HCT116 (cell line): Measurements from ENCODE around the gene APOM. TPM values are rescaled to one million over a fixed set of nuclear protein-coding genes. Genes with fewer than 3 reads are reported as not detected.
A peak's percentile ranks its signal among the peaks of the same experiment; 100 is the strongest.

Experiments
- ATAC-seq: fragments of 200-7000 bp; cut with Tn5 transposase; 2 replicates; pipeline ENCODE4 v1.9.1; 2020; ENCODE audit warnings: mild to moderate bottlenecking, moderate library complexity
- Bru-seq: library from RNA; stranded (reverse); fragments of 400-500 nt; gene quantifications from one replicate; lab custom pipeline; 2021; lab: Mats Ljungman, UMichigan
- BruChase-seq, 2 experiments: library from RNA; stranded (reverse); fragments of 400-500 nt; gene quantifications; one replicate each; lab custom pipeline; 2021; lab: Mats Ljungman, UMichigan
- BruUV-seq: library from RNA; stranded (reverse); fragments of 400-500 nt; replicated peaks from 2 replicates; lab custom pipeline; 2021; lab: Mats Ljungman, UMichigan
- CTCF ChIA-PET: fragments of 300-600 bp; sonication (Branson Sonifier 250); formaldehyde crosslinking; loops from one replicate; lab custom pipeline; 2021; ENCODE audit warnings: antibody characterized with exemption; lab: Charles Lee
- POLR2A ChIA-PET: fragments of 300-600, 350-600 bp; sonication (Branson Sonifier 250); formaldehyde crosslinking; loops from one replicate; lab custom pipeline; 2021; ENCODE audit warnings: antibody characterized with exemption; lab: Charles Lee
- RAD21 ChIA-PET, 2 experiments: fragments of 300-600 bp; sonication (Branson Sonifier 250); formaldehyde crosslinking; loops; one replicate each; lab custom pipeline; 2023; ENCODE audit warnings: low total read pairs in 2 of 2; ENCODE audit not compliant: uncharacterized antibody in 2 of 2, unreplicated experiment in 2 of 2, low non-redundant PET in 1 of 2; lab: Charles Lee
- DNase-seq: peaks from one replicate; pipeline ENCODE4 v3.0.0-alpha.2; 2010; ENCODE audit warnings: low read depth, low spot score
- H2AFZ ChIP-seq: fragments of 200-600 bp; shearing (Covaris generic), sonication (generic); 2 replicates; pipeline ENCODE4 v1.6.1; 2017; ENCODE audit warnings: low read depth, mixed run types, mixed read lengths, antibody characterized with exemption, low read length; ENCODE audit not compliant: poor library complexity, severe bottlenecking
- H3K27ac ChIP-seq: 2 replicates; pipeline ENCODE4 v1.5.1; 2012; ENCODE audit warnings: low read depth, low read length
- H3K27me3 ChIP-seq: fragments of 200-600 bp; sonication (generic); 2 replicates; pipeline ENCODE4 v1.6.1; 2016; ENCODE audit warnings: mixed run types, low read length, mixed read lengths; ENCODE audit not compliant: insufficient read depth
- H3K36me3 ChIP-seq, 2 experiments: fragments of 200-500 bp in 1 of 2; fragments of 200-600 bp in 1 of 2; sonication (Bioruptor generic) in 1 of 2; sonication (generic) in 1 of 2; 2 replicates each; pipeline versions ENCODE4 v1.5.1 to v1.6.1; 2014 to 2016; ENCODE audit warnings: low read length in 2 of 2, inconsistent platforms in 1 of 2, mixed read lengths in 1 of 2, mixed run types in 1 of 2; ENCODE audit not compliant: insufficient read depth in 2 of 2, control insufficient read depth in 1 of 2
- H3K4me1 ChIP-seq, 2 experiments: fragments of 200-600 bp in 1 of 2; sonication (generic) in 1 of 2; 2 replicates each; pipeline versions ENCODE4 v1.5.1 to v1.6.1; 2012 to 2017; ENCODE audit warnings: low read length in 2 of 2, inconsistent platforms in 1 of 2, mild to moderate bottlenecking in 1 of 2, mixed read lengths in 1 of 2, mixed run types in 1 of 2, moderate library complexity in 1 of 2; ENCODE audit not compliant: insufficient read depth in 2 of 2, control insufficient read depth in 1 of 2
- H3K4me2 ChIP-seq: fragments of 200-600 bp; sonication (generic); 2 replicates; pipeline ENCODE4 v1.6.1; 2017; ENCODE audit warnings: mixed run types, low read length, mixed read lengths
- H3K4me3 ChIP-seq, 2 experiments: fragments of 200-600 bp in 1 of 2; sonication (generic) in 1 of 2; replicated peaks in 1 of 2; 2 replicates each; pipeline ENCODE4 v1.5.1; 2011 to 2016; ENCODE audit warnings: low read length in 2 of 2, control low read depth in 1 of 2, low read depth in 1 of 2, mild to moderate bottlenecking in 1 of 2, mixed read lengths in 1 of 2, mixed run types in 1 of 2
- H3K79me2 ChIP-seq: fragments of 200-600 bp; sonication (generic); 2 replicates; pipeline ENCODE4 v1.6.1; 2017; ENCODE audit warnings: mild to moderate bottlenecking, mixed run types, low read length, moderate library complexity, mixed read lengths; ENCODE audit not compliant: insufficient read depth
- H3K9ac ChIP-seq: fragments of 200-600 bp; sonication (generic); 2 replicates; pipeline ENCODE4 v1.6.1; 2016; ENCODE audit warnings: low read length, mixed read lengths
- H3K9me2 ChIP-seq: fragments of 200-600 bp; sonication (generic), shearing (Covaris generic); 2 replicates; pipeline ENCODE4 v1.6.1; 2017; ENCODE audit warnings: mixed run types, mild to moderate bottlenecking, moderate library complexity; ENCODE audit not compliant: insufficient read depth
- H3K9me3 ChIP-seq, 2 experiments: fragments of 200-500 bp in 1 of 2; fragments of 200-600 bp in 1 of 2; sonication (Bioruptor generic) in 1 of 2; sonication (generic) in 1 of 2; 2 replicates each; pipeline ENCODE4 v1.6.1; 2014 to 2017; ENCODE audit warnings: low read length in 2 of 2, mixed read lengths in 2 of 2, inconsistent platforms in 1 of 2, low read depth in 1 of 2, mild to moderate bottlenecking in 1 of 2, mixed run types in 1 of 2, moderate library complexity in 1 of 2; ENCODE audit not compliant: control insufficient read depth in 1 of 2, insufficient read depth in 1 of 2
- H4K20me1 ChIP-seq: fragments of 200-600 bp; sonication (generic), shearing (Covaris generic); 2 replicates; pipeline ENCODE4 v1.6.1; 2017; ENCODE audit warnings: mixed run types, mild to moderate bottlenecking, moderate library complexity; ENCODE audit not compliant: insufficient read depth
- CBX3 ChIP-seq: IDR thresholded peaks from 2 replicates; pipeline ENCODE4 v1.6.1; 2012; ENCODE audit warnings: low read depth
- CEBPB ChIP-seq: IDR thresholded peaks from 2 replicates; pipeline ENCODE4 v1.6.1; 2012; ENCODE audit warnings: low read depth
- EGR1 ChIP-seq: IDR thresholded peaks from 2 replicates; pipeline ENCODE4 v1.6.1; 2012; ENCODE audit warnings: low read depth
- ELF1 ChIP-seq: IDR thresholded peaks from 2 replicates; pipeline ENCODE4 v1.6.1; 2012; ENCODE audit warnings: low read depth, borderline replicate concordance
- EZH2 ChIP-seq: fragments of 200-600 bp; sonication (generic); IDR thresholded peaks from 2 replicates; pipeline ENCODE4 v1.6.1; 2017; ENCODE audit warnings: antibody characterized with exemption, mixed run types
- EZH2phosphoT487 ChIP-seq: fragments of 200-600 bp; IDR thresholded peaks from 2 replicates; pipeline ENCODE4 v1.6.1; 2018; ENCODE audit warnings: antibody characterized with exemption, borderline replicate concordance
- JUND ChIP-seq: IDR thresholded peaks from 2 replicates; pipeline ENCODE4 v1.6.1; 2012
- POLR2AphosphoS5 ChIP-seq: IDR thresholded peaks from 2 replicates; pipeline ENCODE4 v1.6.1; 2011; ENCODE audit warnings: mild to moderate bottlenecking, low read depth, low read length, moderate library complexity
- RAD21 ChIP-seq: IDR thresholded peaks from 2 replicates; pipeline ENCODE4 v1.6.1; 2012; ENCODE audit warnings: low read depth, mild to moderate bottlenecking
- TCF7L2 ChIP-seq: IDR thresholded peaks from 2 replicates; pipeline ENCODE4 v1.7.0; 2011; ENCODE audit warnings: borderline replicate concordance, inconsistent platforms; ENCODE audit not compliant: insufficient read depth, insufficient read length; ENCODE audit errors: extremely low read depth
- YY1 ChIP-seq: IDR thresholded peaks from 2 replicates; pipeline ENCODE4 v1.6.1; 2011; ENCODE audit warnings: low read length, low read depth, moderate library complexity, mild to moderate bottlenecking; ENCODE audit not compliant: insufficient replicate concordance; ENCODE audit errors: extremely low read depth
- ZNF274 ChIP-seq: fragments of 200-500 bp; sonication (Bioruptor generic); IDR thresholded peaks from 2 replicates; pipeline ENCODE4 v1.6.1; 2014; ENCODE audit warnings: mild to moderate bottlenecking, low read depth, low read length, inconsistent platforms
- intact Hi-C: fragments of 100-400 bp; cut with micrococcal nuclease; formaldehyde crosslinking; loops from 2 replicates; pipeline ENCODE4 v1.10.0; 2022
- long read RNA-seq: library from polyadenylated mRNA; unstranded; transcript quantifications from one replicate; pipeline ENCODE4 v2.0.0, GENCODE V29; 2021; ENCODE audit not compliant: unreplicated experiment
- polyA plus RNA-seq: library from polyadenylated mRNA; unstranded; fragments of >200 nt; gene quantifications from 2 replicates; pipeline ENCODE4 v1.2.1, GENCODE V29; 2012; ENCODE audit warnings: missing spikeins
- total RNA-seq: library from RNA; stranded (reverse); gene quantifications from one replicate; pipeline ENCODE4 v1.2.1, GENCODE V29; 2021; ENCODE audit not compliant: unreplicated experiment
- TF ChIP-seq, protein P1 (sequence below): IDR thresholded peaks from 2 replicates; pipeline ENCODE4 v1.6.1; 2012
- TF ChIP-seq, protein P2 (sequence below): IDR thresholded peaks from 2 replicates; pipeline ENCODE4 v1.6.1; 2012
- TF ChIP-seq, protein P3 (sequence below): IDR thresholded peaks from 2 replicates; pipeline ENCODE4 v1.6.1; 2011; ENCODE audit warnings: mild to moderate bottlenecking, low read length, moderate library complexity; ENCODE audit not compliant: insufficient replicate concordance; ENCODE audit errors: extremely low read depth
- TF ChIP-seq, protein P4 (sequence below): IDR thresholded peaks from 2 replicates; pipeline ENCODE4 v1.6.1; 2012; ENCODE audit warnings: low read depth

The APOM gene
- total RNA-seq (2.2 TPM), Bru-seq, nascent RNA (percentile 56 among the genes with signal in this experiment), BruChase-seq, experiment 1, labeled RNA remaining after a 6-hour chase (percentile 51 among the genes with signal in this experiment), BruChase-seq, experiment 2, labeled RNA remaining after a 2-hour chase (percentile 45 among the genes with signal in this experiment)
- polyA plus RNA-seq, result 2.3 and 2.5 TPM in 2 replicates
- long read RNA-seq, partial matches to known transcripts, result 0 of 2 reads
- long read RNA-seq, other reads (novel, unspliced or antisense), result 1 of 2 reads

DNA sequence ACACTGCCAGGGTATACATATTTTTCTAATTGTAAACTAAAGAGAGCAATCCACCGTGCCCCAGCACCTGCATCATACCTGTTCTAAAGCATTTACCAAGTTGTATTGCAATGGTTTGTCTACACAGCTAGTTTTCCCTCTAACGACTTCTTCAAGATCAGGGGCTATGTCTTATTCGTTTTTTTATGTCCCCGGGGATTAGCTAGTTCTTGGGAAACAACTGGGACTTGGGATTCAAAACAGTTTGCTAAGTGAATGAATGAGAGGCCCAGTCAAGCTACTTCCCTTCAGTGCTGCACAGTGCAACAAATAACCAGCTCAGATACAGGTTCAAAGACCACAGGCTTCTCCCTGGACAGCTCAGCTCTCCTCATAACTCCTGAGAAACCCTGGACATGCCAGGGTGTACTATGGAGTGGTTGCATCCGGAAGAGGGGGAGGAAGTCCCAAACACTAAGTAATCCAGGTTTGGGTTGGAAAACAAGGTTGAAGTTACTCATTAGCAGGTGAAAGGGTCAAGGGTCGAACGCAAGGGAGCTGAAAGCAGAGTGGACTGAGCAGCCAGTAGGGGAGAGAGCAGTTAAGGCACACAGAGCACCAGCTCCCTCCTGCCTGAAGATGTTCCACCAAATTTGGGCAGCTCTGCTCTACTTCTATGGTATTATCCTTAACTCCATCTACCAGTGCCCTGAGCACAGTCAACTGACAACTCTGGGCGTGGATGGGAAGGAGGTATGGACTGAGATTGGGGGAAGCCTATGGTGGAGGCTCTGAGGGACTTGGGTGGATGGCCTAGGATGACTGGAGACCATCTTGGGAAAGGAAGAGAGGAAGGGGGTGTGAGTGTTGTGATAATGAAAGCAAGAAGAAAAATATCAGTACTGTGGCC lies at the start of gene APOM:
Gene APOM (plus strand): TSS at position 546 of the 889 bp plus-strand sequence. CDS start 73 bp downstream, at position 619.
- ChIA-PET POLR2A (interaction anchor here (3.1 kb wide), 1 partner anchor 10 kb away, joined by 16 read pairs; the partner anchor contains the start of genes CSNK2B and GPANK1), CTCF (no interaction called here), RAD21 (no interaction called here)
- Histone ChIP-seq H3K4me1 (peaks cover 12 to 35% of the 10 kb centered on the region in 2 experiments), H3K9ac (no peak within 1 kb of the TSS), H3K9me3 (no peaks in the 10 kb centered on the region), H3K4me2 (no peak within 1 kb of the TSS), H2AFZ (no peak within 1 kb of the TSS), H3K36me3 (no peaks in the 10 kb centered on the region), H3K4me3 (no peak within 1 kb of the TSS), H3K79me2 (peaks cover 46% of the 10 kb centered on the region), H4K20me1 (no peaks in the 10 kb centered on the region), H3K9me2 (no peaks in the 10 kb centered on the region), H3K27ac (no peak within 1 kb of the TSS), H3K27me3 (no peaks in the 10 kb centered on the region)
- no peak for ATAC-seq
- no peak for DNase-seq
- no TSS peak for BruUV-seq
- TF ChIP-seq EGR1 (no peak), ZNF274 (no peak), CBX3 (no peak), ELF1 (no peak), EZH2phosphoT487 (no peak), POLR2AphosphoS5 (no peak), CEBPB (no peak), EZH2 (no peak), RAD21 (no peak), YY1 (no peak), TCF7L2 (no peak), JUND (no peak)
- TF ChIP-seq, protein P1, sequence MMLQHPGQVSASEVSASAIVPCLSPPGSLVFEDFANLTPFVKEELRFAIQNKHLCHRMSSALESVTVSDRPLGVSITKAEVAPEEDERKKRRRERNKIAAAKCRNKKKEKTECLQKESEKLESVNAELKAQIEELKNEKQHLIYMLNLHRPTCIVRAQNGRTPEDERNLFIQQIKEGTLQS, result no peak
- TF ChIP-seq, protein P2, sequence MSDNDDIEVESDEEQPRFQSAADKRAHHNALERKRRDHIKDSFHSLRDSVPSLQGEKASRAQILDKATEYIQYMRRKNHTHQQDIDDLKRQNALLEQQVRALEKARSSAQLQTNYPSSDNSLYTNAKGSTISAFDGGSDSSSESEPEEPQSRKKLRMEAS, result no peak
- TF ChIP-seq, protein P3, sequence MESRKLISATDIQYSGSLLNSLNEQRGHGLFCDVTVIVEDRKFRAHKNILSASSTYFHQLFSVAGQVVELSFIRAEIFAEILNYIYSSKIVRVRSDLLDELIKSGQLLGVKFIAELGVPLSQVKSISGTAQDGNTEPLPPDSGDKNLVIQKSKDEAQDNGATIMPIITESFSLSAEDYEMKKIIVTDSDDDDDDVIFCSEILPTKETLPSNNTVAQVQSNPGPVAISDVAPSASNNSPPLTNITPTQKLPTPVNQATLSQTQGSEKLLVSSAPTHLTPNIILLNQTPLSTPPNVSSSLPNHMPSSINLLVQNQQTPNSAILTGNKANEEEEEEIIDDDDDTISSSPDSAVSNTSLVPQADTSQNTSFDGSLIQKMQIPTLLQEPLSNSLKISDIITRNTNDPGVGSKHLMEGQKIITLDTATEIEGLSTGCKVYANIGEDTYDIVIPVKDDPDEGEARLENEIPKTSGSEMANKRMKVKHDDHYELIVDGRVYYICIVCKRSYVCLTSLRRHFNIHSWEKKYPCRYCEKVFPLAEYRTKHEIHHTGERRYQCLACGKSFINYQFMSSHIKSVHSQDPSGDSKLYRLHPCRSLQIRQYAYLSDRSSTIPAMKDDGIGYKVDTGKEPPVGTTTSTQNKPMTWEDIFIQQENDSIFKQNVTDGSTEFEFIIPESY, result no peak
- TF ChIP-seq, protein P4, sequence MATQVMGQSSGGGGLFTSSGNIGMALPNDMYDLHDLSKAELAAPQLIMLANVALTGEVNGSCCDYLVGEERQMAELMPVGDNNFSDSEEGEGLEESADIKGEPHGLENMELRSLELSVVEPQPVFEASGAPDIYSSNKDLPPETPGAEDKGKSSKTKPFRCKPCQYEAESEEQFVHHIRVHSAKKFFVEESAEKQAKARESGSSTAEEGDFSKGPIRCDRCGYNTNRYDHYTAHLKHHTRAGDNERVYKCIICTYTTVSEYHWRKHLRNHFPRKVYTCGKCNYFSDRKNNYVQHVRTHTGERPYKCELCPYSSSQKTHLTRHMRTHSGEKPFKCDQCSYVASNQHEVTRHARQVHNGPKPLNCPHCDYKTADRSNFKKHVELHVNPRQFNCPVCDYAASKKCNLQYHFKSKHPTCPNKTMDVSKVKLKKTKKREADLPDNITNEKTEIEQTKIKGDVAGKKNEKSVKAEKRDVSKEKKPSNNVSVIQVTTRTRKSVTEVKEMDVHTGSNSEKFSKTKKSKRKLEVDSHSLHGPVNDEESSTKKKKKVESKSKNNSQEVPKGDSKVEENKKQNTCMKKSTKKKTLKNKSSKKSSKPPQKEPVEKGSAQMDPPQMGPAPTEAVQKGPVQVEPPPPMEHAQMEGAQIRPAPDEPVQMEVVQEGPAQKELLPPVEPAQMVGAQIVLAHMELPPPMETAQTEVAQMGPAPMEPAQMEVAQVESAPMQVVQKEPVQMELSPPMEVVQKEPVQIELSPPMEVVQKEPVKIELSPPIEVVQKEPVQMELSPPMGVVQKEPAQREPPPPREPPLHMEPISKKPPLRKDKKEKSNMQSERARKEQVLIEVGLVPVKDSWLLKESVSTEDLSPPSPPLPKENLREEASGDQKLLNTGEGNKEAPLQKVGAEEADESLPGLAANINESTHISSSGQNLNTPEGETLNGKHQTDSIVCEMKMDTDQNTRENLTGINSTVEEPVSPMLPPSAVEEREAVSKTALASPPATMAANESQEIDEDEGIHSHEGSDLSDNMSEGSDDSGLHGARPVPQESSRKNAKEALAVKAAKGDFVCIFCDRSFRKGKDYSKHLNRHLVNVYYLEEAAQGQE, result no peak
- intact Hi-C loops, result no loop called here
